Measurements from ENCODE around the gene DCP1B. TPM values are rescaled to one million over a fixed set of nuclear protein-coding genes. Genes with fewer than 3 reads are reported as not detected.

DCP1B gene
- total RNA-seq = 12.5 and 14.4 TPM in 2 replicates
- long read RNA-seq, transcript DCP1B-201 (9 exons, 2,086 nt) = major isoform, 28 of 42 reads
- long read RNA-seq, partial matches to known transcripts = 6 of 42 reads
- long read RNA-seq, other reads (novel, unspliced or antisense) = 5 of 42 reads

- Mint-ChIP-seq H3K27ac (ENCODE audit: unreplicated experiment) (peak within 1 kb of the TSS; percentile 99), H3K9me3 (ENCODE audit: unreplicated experiment) (no peaks in the 10 kb centered on the region), H3K4me1 (ENCODE audit: unreplicated experiment) (peaks cover 20% of the 10 kb centered on the region), H3K4me3 (ENCODE audit: unreplicated experiment) (peak within 1 kb of the TSS; percentile 96), H3K27me3 (ENCODE audit: unreplicated experiment) (peaks cover 3% of the 10 kb centered on the region), H3K36me3 (ENCODE audit: unreplicated experiment) (peaks cover 2% of the 10 kb centered on the region)
- DNase-seq (ENCODE audit: extremely low spot score, unreplicated experiment) = peak; percentile 99
- no peak for TF ChIP-seq CTCF (IDR thresholded peaks at IDR 0.05)
Measured at GRCh38 chr12:2004113-2004929, at the start of gene DCP1B. DCP1B (minus strand) TSS chr12:2004457; CDS start chr12:2004431, 26 bp downstream.

- Mint-ChIP-seq H3K27ac (ENCODE audit: unreplicated experiment) (no peak overlapping the region), H3K27me3 (ENCODE audit: unreplicated experiment) (peaks cover 10% of the 10 kb centered on the region), H3K4me3 (ENCODE audit: unreplicated experiment) (peak overlapping the region; percentile 55), H3K4me1 (ENCODE audit: unreplicated experiment) (peaks cover 54% of the 10 kb centered on the region), H3K36me3 (ENCODE audit: unreplicated experiment) (peaks cover 3% of the 10 kb centered on the region), H3K9me3 (ENCODE audit: unreplicated experiment) (no peaks in the 10 kb centered on the region)
- no peak for DNase-seq (ENCODE audit: extremely low spot score, unreplicated experiment)
- TF ChIP-seq CTCF (IDR thresholded peaks at IDR 0.05) = no peak
Measured at GRCh38 chr12:2053691-2054090, 49.4 kb upstream of the DCP1B start.

- Mint-ChIP-seq H3K36me3 (ENCODE audit: unreplicated experiment) (peaks cover 3% of the 10 kb centered on the region), H3K4me1 (ENCODE audit: unreplicated experiment) (peaks cover 49% of the 10 kb centered on the region), H3K4me3 (ENCODE audit: unreplicated experiment) (peak within 1 kb of the TSS; percentile 93), H3K9me3 (ENCODE audit: unreplicated experiment) (no peaks in the 10 kb centered on the region), H3K27me3 (ENCODE audit: unreplicated experiment) (peaks cover 16% of the 10 kb centered on the region), H3K27ac (ENCODE audit: unreplicated experiment) (peak within 1 kb of the TSS; percentile 73)
- peak; percentile 91 for DNase-seq (ENCODE audit: extremely low spot score, unreplicated experiment)
- peak; percentile 62 for TF ChIP-seq CTCF (IDR thresholded peaks at IDR 0.05)
Measured at GRCh38 chr12:2052826-2053678, 48.8 kb upstream of the DCP1B start, which contains the start of gene CACNA1C. CACNA1C (plus strand) TSS chr12:2052987; CDS start chr12:2053563, 576 bp downstream.

GRCh38 chr12:2051700-2052621 is 47.7 kb upstream of the DCP1B start:
- H3K4me1 Mint-ChIP-seq (ENCODE audit: unreplicated experiment) = peaks cover 38% of the 10 kb centered on the region
- H3K4me3 Mint-ChIP-seq (ENCODE audit: unreplicated experiment) = peak overlapping the region; percentile 78
- TF ChIP-seq CTCF (IDR thresholded peaks at IDR 0.05) = peak; percentile 25
- H3K27me3 Mint-ChIP-seq (ENCODE audit: unreplicated experiment) = peaks cover 18% of the 10 kb centered on the region
- no peaks in the 10 kb centered on the region for H3K9me3 Mint-ChIP-seq (ENCODE audit: unreplicated experiment)
- peak overlapping the region; percentile 73 for H3K27ac Mint-ChIP-seq (ENCODE audit: unreplicated experiment)
- H3K36me3 Mint-ChIP-seq (ENCODE audit: unreplicated experiment) = no peaks in the 10 kb centered on the region
- DNase-seq (ENCODE audit: extremely low spot score, unreplicated experiment) = no peak

Measured in osteocyte (in vitro differentiated cells).